ACC112 (cell line): Measurements from ENCODE around the gene SRCIN1.
"Not testable (repeated sequence)": the region's sequence is repeated elsewhere in the genome, so short reads cannot be mapped to it uniquely, and the experiment has no call there.

Source experiments
- H2AFZ ChIP-seq: fragments of 200-600 bp; sonication (generic); one replicate; pipeline ENCODE4 v1.6.0; 2017; ENCODE audit warnings: antibody characterized with exemption, low read length; ENCODE audit not compliant: unreplicated experiment
- H3K27ac ChIP-seq: fragments of 200-600 bp; sonication (generic); 2 replicates; pipeline ENCODE4 v1.5.1; 2014; ENCODE audit warnings: low read depth, mild to moderate bottlenecking, antibody characterized with exemption, low read length, moderate library complexity
- H3K27me3 ChIP-seq: fragments of 200-600 bp; sonication (generic); 2 replicates; pipeline ENCODE4 v1.6.1; 2014; ENCODE audit warnings: mild to moderate bottlenecking, antibody characterized with exemption, low read length, moderate library complexity, mixed read lengths; ENCODE audit not compliant: insufficient read depth
- H3K36me3 ChIP-seq: fragments of 200-600 bp; sonication (generic); 2 replicates; pipeline ENCODE4 v1.6.1; 2016; ENCODE audit warnings: mild to moderate bottlenecking, antibody characterized with exemption, low read length, moderate library complexity, mixed read lengths; ENCODE audit not compliant: insufficient read depth
- H3K4me1 ChIP-seq: fragments of 200-600 bp; sonication (generic); one replicate; pipeline ENCODE4 v1.6.1; 2016; ENCODE audit warnings: low read length, mixed read lengths; ENCODE audit not compliant: insufficient read depth, unreplicated experiment, control insufficient read depth
- H3K4me3 ChIP-seq: fragments of 200-600 bp; sonication (generic); 2 replicates; pipeline ENCODE4 v1.5.1; 2014; ENCODE audit warnings: mild to moderate bottlenecking, low read depth, low read length
- H3K79me2 ChIP-seq: fragments of 200-600 bp; sonication (generic); one replicate; pipeline ENCODE4 v1.6.0; 2016; ENCODE audit warnings: low read length; ENCODE audit not compliant: control insufficient read depth, unreplicated experiment, insufficient read depth

The SRCIN1 gene

DNA sequence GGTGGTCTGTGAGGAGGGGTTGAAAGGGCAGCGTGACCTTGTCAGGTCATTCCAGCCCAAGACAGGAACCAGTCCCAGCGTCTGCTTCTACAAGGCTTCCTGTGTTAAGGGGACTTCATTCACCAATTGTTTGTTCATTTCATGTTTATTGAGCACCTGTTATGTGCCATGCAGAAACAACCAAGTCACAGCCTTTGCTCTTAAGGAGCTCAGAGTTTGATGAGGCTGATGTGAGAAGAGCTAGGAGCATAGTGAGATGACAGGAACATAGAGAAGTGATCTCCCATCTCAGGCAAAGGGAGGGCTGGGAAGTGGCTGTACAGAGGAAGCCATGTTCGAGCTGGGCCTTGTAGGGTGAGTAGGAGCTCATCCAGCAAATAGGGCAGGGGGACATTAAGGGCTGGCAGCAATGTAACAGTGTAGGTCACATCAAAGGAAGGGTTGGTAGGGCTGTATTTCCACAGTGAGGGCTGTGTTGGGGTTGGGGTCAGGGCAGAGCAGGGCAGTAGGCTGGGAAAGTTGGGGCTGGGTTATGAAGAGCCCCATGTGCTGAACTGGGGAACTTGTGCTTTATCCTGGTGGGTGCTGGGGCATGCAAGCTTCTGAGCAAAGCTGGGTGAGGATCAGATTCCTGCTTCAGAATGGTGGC, 97.7 kb downstream of the SRCIN1 start:
- no peak overlapping the region for H3K4me3 ChIP-seq
- peaks cover 4% of the 10 kb centered on the region; the same call in 1 of the 2 replicates for H3K36me3 ChIP-seq

DNA sequence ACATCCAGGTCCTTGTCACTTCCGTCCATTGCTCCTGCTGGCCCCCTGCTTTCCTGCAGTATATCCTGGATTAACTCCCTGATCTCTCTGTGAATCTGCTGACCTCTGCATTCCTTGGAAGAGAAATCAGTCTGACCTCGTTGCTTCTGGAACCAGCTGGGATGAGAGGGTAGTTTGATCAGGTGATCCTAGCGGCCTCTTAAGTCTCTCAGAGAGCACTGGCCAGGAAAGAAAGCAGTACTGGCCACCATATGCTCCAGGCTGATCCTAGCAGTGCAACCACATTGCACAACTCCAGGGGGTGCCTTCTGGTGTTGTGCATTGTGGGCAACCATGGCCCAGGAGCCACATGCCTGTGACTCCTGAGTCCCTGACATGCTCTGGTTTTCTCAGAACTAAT, 98.3 kb downstream of the SRCIN1 start:
- no peak overlapping the region for H2AFZ ChIP-seq
- no peaks in the 10 kb centered on the region for H3K27me3 ChIP-seq
- no peak overlapping the region for H3K27ac ChIP-seq
- H3K4me1 ChIP-seq: peaks cover 19% of the 10 kb centered on the region
- no peaks in the 10 kb centered on the region for H3K79me2 ChIP-seq
- no peak overlapping the region for H3K4me3 ChIP-seq
- H3K36me3 ChIP-seq: peaks cover 4% of the 10 kb centered on the region; the same call in 1 of the 2 replicates

More for the DNA sequence above, 97.7 kb downstream of the SRCIN1 start:
- H3K27ac ChIP-seq: no peak overlapping the region
- no peak overlapping the region for H2AFZ ChIP-seq
- H3K4me1 ChIP-seq: peaks cover 19% of the 10 kb centered on the region
- no peaks in the 10 kb centered on the region for H3K79me2 ChIP-seq
- H3K27me3 ChIP-seq: no peaks in the 10 kb centered on the region

DNA sequence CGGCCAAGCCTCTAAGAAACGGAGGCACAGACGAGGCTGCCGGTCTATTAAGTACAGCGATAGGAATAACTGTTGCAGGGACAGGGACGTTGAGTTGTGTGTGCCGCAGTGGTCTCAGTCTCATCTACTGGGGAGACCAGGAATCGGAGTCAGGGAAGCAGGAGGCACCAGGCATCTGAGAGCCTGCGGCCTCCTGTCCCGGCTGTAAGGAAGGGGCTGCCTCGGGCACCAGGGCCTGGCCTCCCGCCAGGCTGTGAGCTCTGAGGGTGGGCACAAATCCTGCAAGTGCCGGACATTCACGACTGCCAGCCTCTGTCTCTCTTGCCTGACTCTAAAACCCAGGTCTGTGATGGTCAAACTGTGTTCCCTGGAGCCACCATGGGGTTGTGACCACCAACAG, 101.5 kb downstream of the SRCIN1 start:
- H3K36me3 ChIP-seq: peaks cover 10% of the 10 kb centered on the region; the same call in 1 of the 2 replicates

DNA sequence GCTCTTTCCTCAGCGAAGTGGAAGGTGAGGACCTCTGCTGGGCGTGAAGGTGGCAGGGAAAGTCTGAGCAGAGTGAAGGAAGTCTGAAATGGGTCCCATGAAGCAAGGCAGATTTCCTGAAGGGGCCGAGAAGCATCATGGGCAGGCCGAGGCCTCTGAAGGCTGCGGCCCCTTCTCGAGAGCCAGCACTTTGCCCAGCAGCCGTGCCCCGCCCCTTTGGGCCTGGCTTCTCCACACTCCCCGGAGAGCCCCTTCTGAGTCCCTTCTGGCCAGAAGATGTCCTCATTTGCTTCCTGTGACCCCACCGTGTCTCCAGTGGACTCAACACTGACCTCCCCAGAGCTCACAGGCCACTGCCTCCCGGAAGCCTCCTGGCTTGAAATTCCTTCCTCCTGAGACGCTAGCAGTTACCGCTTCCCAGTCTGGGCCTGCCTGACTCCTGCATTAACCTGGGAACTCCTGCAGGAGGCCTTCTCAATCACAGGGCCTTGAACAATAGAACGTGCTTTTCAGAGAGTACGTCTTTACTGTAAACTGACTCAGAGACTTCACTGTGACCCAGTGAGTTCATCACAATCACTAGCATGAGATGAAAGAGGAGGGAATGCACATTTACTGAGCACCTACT, 102.4 kb downstream of the SRCIN1 start:
- H3K4me1 ChIP-seq, H3K79me2 ChIP-seq: not testable (repeated sequence)
- peaks cover 10% of the 10 kb centered on the region; the same call in 1 of the 2 replicates for H3K36me3 ChIP-seq

More for the DNA sequence above, 101.5 kb downstream of the SRCIN1 start:
- no peak overlapping the region for H3K4me3 ChIP-seq
- no peaks in the 10 kb centered on the region for H3K4me1 ChIP-seq
- no peaks in the 10 kb centered on the region for H3K79me2 ChIP-seq
- H2AFZ ChIP-seq: no peak overlapping the region
- H3K27ac ChIP-seq: no peak overlapping the region
- no peaks in the 10 kb centered on the region for H3K27me3 ChIP-seq

DNA sequence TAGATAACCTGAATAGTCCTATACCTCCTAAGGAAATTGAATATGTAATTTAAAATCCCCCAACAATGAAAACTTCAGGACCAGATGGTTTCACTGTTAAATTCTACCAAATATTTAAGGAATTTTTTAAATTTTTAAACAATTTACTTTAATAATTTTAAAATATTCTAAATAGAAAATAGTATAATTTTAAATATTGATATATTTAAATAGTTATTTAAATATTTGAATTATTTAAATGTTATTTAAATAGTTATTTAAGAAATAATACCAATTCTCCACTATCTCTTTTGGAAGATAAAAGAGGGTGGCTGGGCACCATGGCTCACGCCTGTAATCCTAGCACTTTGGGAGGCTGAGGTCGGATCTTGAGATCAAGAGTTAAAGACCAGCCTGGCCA, 104.0 kb downstream of the SRCIN1 start:
- H3K36me3 ChIP-seq, H2AFZ ChIP-seq, H3K27ac ChIP-seq, H3K4me1 ChIP-seq, H3K4me3 ChIP-seq, H3K79me2 ChIP-seq, H3K27me3 ChIP-seq: not testable (repeated sequence)

More for the DNA sequence above, 102.4 kb downstream of the SRCIN1 start:
- not testable (repeated sequence) for H3K27me3 ChIP-seq, H2AFZ ChIP-seq, H3K27ac ChIP-seq, H3K4me3 ChIP-seq

DNA sequence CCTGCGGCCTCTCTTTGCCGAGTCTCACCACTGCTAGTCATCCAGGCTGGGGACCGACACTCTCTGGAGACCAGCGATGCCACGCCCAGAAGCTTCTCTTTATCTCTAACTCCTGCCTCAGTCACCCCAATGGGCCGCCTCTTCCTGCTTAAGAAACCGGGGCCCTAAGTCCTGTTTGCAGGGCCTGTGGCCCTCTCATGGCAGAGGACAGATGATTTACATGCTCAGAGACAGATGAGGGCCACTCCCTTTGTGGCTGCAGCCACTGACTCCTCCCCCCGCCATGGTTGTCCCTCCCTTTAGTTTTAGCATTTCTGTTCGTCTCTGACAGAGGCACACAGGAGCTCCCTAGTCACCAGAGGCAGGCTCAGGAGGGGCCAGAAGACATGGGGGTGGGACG, 106.5 kb downstream of the SRCIN1 start:
- H3K36me3 ChIP-seq, H3K27me3 ChIP-seq, H3K4me1 ChIP-seq, H3K4me3 ChIP-seq, H2AFZ ChIP-seq, H3K79me2 ChIP-seq, H3K27ac ChIP-seq: not testable (repeated sequence)

DNA sequence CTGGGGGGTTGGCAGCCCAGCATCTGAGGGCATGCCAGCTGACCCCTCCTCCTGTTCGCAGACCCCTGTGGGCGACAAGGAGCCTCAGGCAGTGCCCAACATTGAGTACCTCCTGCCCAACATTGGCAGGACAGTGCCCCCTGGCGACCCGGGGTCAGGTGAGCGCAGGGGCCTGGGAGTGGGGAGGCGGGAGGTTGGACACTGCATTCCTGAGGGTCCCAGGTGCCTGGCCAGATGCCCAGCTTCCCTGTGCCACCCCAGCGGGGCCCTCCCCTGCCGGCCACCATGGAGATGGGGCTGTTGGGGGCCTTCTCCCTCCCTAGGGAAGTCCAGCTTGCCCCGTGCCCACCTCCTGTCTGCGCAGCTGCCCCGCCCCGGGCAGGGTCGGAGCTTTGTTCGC, 107.4 kb downstream of the SRCIN1 start:
- Histone ChIP-seq H3K4me3 (no peak overlapping the region), H2AFZ (no peak overlapping the region)

DNA sequence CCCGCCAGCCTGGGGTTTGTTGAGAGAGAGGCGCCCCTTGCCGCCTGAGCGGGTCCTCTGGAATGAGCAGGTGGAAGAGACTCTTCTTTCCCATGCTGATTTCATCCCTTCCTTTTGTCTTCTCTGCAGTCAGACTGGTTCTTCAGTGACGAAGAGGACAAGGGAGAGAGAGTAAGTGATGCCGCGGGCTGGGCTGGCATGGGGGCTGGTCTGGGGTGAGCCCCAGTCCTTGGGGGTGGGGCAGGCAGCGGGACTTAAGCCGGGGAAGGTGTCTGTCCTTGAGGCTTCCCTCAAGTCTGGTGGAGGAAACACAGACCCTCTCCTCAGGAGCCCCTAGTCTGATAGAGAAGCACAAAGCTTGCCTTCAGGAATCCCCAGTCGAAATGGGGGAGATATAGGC, 108.1 kb downstream of the SRCIN1 start:
- not testable (repeated sequence) for H3K27me3 ChIP-seq, H2AFZ ChIP-seq, H3K4me1 ChIP-seq, H3K4me3 ChIP-seq, H3K79me2 ChIP-seq, H3K27ac ChIP-seq
- peaks cover 13% of the 10 kb centered on the region; the same call in 1 of the 2 replicates for H3K36me3 ChIP-seq

More for the DNA sequence above, 107.4 kb downstream of the SRCIN1 start:
- Histone ChIP-seq H3K27ac (no peak overlapping the region), H3K4me1 (no peaks in the 10 kb centered on the region), H3K36me3 (peaks cover 10% of the 10 kb centered on the region; the same call in 1 of the 2 replicates), H3K27me3 (no peaks in the 10 kb centered on the region), H3K79me2 (no peaks in the 10 kb centered on the region)

DNA sequence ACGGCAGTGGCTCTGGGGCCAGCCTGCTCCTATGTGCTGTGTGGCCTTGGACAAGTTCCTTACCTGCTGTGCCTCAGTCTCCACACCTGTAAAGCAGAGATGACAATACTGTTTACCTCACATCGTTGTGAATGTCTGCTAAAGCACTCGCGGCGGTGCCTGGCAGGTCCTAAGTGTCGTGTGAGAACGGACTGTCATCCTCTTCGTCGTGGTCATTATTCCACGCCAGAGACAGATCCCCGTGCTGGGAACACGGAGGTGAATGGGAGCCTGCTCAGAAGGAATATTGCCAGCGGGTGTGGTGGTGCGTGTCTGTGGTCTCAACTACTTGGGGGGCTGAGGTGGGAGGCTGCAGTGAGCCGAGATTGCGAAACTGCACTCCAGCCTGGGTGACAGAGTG, 111.6 kb downstream of the SRCIN1 start:
- H2AFZ ChIP-seq, H3K4me3 ChIP-seq, H3K4me1 ChIP-seq, H3K27me3 ChIP-seq, H3K79me2 ChIP-seq, H3K27ac ChIP-seq, H3K36me3 ChIP-seq: not testable (repeated sequence)

DNA sequence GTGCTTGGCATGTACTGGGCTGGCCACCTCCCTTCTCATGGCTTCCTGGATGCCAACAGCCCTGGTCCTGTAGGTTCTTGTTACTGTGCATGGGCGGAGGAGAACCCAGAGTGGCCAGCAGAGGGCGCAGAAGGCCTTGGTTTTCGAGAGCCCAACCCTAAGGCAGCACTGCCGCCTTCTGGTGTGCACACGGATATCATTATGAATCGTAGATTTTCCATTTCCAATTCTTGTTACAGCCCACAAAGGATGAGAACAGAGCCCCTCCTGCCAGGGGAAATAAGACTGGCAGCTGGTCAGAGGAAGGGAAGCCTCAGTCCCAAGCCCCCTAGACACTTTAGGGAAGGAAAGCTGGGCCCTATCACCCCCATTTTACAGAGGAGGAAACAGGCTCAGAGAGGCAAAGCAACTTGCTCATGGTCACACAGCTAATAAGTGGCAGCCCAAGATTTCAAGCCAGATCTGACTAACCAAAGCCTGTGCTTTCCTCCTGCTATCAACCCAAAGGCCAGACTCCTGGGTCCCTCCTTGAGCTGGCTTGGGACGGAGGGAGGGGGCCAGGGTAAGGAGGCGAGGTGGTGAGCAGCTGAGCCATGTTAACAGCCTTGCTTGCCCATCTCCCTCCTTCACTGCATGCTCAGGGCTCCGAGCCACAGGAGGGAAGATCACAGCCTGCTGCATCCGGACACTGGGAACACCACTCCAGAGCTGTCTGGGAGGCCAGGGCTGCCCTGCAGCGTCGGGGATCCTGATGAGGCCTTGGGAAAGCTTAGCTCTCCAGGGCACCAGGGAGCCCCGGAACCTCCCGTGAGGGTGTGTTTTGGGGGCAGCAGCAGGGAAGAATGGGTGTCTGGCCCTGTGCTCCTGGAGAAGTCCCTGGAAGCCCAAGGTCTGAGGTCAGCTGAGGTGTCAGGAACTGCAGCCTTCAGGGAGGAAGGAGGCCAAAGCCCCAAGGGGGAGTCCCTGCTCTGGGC, 113.4 kb downstream of the SRCIN1 start:
- H3K79me2 ChIP-seq, H3K27ac ChIP-seq, H3K4me3 ChIP-seq, H2AFZ ChIP-seq, H3K36me3 ChIP-seq, H3K4me1 ChIP-seq, H3K27me3 ChIP-seq: not testable (repeated sequence)
